Sigmoid colon (tissue), 7 donors: ENCODE measurements around the gene ZDHHC1. TPM values are rescaled to one million over a fixed set of nuclear protein-coding genes. Genes with fewer than 3 reads are reported as not detected.

Experiments used
- DNase-seq: peaks from one replicate; pipeline ENCODE4 v3.0.0-alpha.2; 2019
- H3K27ac ChIP-seq, 4 donors: fragments of 200-600 bp; sonication (generic); one replicate each; pipeline ENCODE4 v1.5.1; 2016 to 2019; ENCODE audit warnings: mild to moderate bottlenecking in 1 of 4
- H3K27me3 ChIP-seq, 3 donors: fragments of 200-600 bp; sonication (generic); one replicate each; pipeline ENCODE4 v1.5.1; 2019; ENCODE audit warnings: mild to moderate bottlenecking in 1 of 3
- H3K36me3 ChIP-seq, 4 donors: fragments of 200-600 bp; sonication (generic); one replicate each; pipeline ENCODE4 v1.5.1; 2016 to 2019
- H3K4me1 ChIP-seq, 4 donors: fragments of 200-600 bp; sonication (generic); one replicate each; pipeline ENCODE4 v1.5.1; 2017 to 2019
- H3K4me3 ChIP-seq, 4 donors: fragments of 200-600 bp; sonication (generic); one replicate each; pipeline ENCODE4 v1.5.1; 2017 to 2019; ENCODE audit warnings: mild to moderate bottlenecking in 2 of 4, moderate library complexity in 1 of 4
- H3K9me3 ChIP-seq, 4 donors: fragments of 200-600 bp in 3 of 4; sonication (generic) in 3 of 4; one replicate each; pipeline versions ENCODE4 v1.5.1 to v1.6.1; 2013 to 2019
- EP300 ChIP-seq, 4 donors: sonication (generic); formaldehyde crosslinking; IDR thresholded peaks; one replicate each; pipeline ENCODE4 v1.6.1; 2017; ENCODE audit warnings: antibody characterized with exemption in 4 of 4
- POLR2A ChIP-seq, 2 donors: fragments of 450-650 bp; IDR thresholded peaks; one replicate each; pipeline ENCODE4 v1.6.1; 2016; ENCODE audit warnings: antibody characterized with exemption in 2 of 2, mild to moderate bottlenecking in 2 of 2, moderate library complexity in 2 of 2
- POLR2AphosphoS5 ChIP-seq, 4 donors: sonication (generic); formaldehyde crosslinking; IDR thresholded peaks; one replicate each; pipeline ENCODE4 v1.6.1; 2017; ENCODE audit warnings: antibody characterized with exemption in 4 of 4
- WGBS, 2 donors: extraction: QIAGEN DNeasy Blood & Tissue Kit; methylation state at CpG; one replicate each; pipeline ENCODE4 v1.1.7; 2013; 5-methylcytosine and 5-hydroxymethylcytosine counted together
- intact Hi-C: fragments of 100-400 bp; cut with DNase I; formaldehyde crosslinking; loops from one replicate; pipeline ENCODE4 v1.15.1; 2023
- polyA plus RNA-seq, 3 donors: library from polyadenylated mRNA; stranded (reverse); fragments of 200-250 nt; gene quantifications; one replicate each; pipeline ENCODE4 v1.2.3, GENCODE V29; 2013
- total RNA-seq, 4 donors: library from RNA; depleted of rRNA; stranded (reverse); fragments of >200 nt; gene quantifications; one replicate each; pipeline ENCODE4 v1.1.0, GENCODE V29; 2016
- TF ChIP-seq, protein P1 (sequence below), 4 experiments: fragments of 450-650 bp in 3 of 4; fragments of 200-600 bp in 1 of 4; IDR thresholded peaks; one replicate each; pipeline ENCODE4 v1.5.1; 2016 to 2019; ENCODE audit warnings: antibody characterized with exemption in 4 of 4, mild to moderate bottlenecking in 3 of 4, moderate library complexity in 2 of 4
- donor health status: healthy with polysubstance abuse.
- donor health status: Bipolar disorder and iron deficiency.
- donor health status: healthy.

The ZDHHC1 gene
- total and polyA plus RNA-seq, 7 donors, result 4.2 to 18.3 (median 12.7) TPM

- intact Hi-C loops, result loop anchor here (5.0 kb wide), 2 partner anchors 119 to 149 kb away; partner anchors contain the start of genes FHOD1, PLEKHG4 and SLC9A5
- peak; percentile 89 for DNase-seq
- H3K4me1 ChIP-seq, result peaks cover 0 to 75% (median 62%) of the 10 kb centered on the region in 4 donors
- no peaks in the 10 kb centered on the region for H3K36me3 ChIP-seq
- no peaks in the 10 kb centered on the region for H3K9me3 ChIP-seq
- peak overlapping the region in 3 of 4 donors; percentile 42 to 70 (median 57) for H3K27ac ChIP-seq
- peaks cover 0 to 57% (median 25%) of the 10 kb centered on the region in 3 donors for H3K27me3 ChIP-seq
- TF ChIP-seq POLR2AphosphoS5 (IDR thresholded peaks at IDR 0.05), result no peak
- TF ChIP-seq, protein P1, sequence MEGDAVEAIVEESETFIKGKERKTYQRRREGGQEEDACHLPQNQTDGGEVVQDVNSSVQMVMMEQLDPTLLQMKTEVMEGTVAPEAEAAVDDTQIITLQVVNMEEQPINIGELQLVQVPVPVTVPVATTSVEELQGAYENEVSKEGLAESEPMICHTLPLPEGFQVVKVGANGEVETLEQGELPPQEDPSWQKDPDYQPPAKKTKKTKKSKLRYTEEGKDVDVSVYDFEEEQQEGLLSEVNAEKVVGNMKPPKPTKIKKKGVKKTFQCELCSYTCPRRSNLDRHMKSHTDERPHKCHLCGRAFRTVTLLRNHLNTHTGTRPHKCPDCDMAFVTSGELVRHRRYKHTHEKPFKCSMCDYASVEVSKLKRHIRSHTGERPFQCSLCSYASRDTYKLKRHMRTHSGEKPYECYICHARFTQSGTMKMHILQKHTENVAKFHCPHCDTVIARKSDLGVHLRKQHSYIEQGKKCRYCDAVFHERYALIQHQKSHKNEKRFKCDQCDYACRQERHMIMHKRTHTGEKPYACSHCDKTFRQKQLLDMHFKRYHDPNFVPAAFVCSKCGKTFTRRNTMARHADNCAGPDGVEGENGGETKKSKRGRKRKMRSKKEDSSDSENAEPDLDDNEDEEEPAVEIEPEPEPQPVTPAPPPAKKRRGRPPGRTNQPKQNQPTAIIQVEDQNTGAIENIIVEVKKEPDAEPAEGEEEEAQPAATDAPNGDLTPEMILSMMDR (IDR thresholded peaks at IDR 0.05), result no peak
- TF ChIP-seq POLR2A (IDR thresholded peaks at IDR 0.05), result no peak
- no peak for TF ChIP-seq EP300 (IDR thresholded peaks at IDR 0.05)
- 18 to 48% methylated on average over 31 of the region's 31 CpGs for WGBS, 2 donors
- H3K4me3 ChIP-seq, result peak overlapping the region in 1 of 4 donors; percentile 15
Observed at GRCh38 chr16:67396159-67397035, 19.9 kb downstream of the ZDHHC1 start.

- peak; percentile 61 for DNase-seq
- peak overlapping the region in 3 of 4 donors; percentile 42 to 70 (median 57) for H3K27ac ChIP-seq
- TF ChIP-seq EP300 (IDR thresholded peaks at IDR 0.05), result no peak
- TF ChIP-seq, protein P1 (IDR thresholded peaks at IDR 0.05), result no peak
- TF ChIP-seq POLR2AphosphoS5 (IDR thresholded peaks at IDR 0.05), result no peak
- no peak for TF ChIP-seq POLR2A (IDR thresholded peaks at IDR 0.05)
- H3K9me3 ChIP-seq, result no peaks in the 10 kb centered on the region
- intact Hi-C loops, result loop anchor here (5.0 kb wide), 2 partner anchors 118 to 148 kb away; partner anchors contain the start of genes FHOD1, PLEKHG4 and SLC9A5
- WGBS, 2 donors, result 43 to 77% methylated on average over 13 of the region's 13 CpGs
- H3K4me1 ChIP-seq, result peaks cover 0 to 82% (median 66%) of the 10 kb centered on the region in 4 donors
- no peaks in the 10 kb centered on the region for H3K36me3 ChIP-seq
- peak overlapping the region in 1 of 4 donors; percentile 15 for H3K4me3 ChIP-seq
- H3K27me3 ChIP-seq, result peaks cover 0 to 63% (median 26%) of the 10 kb centered on the region in 3 donors
Observed at GRCh38 chr16:67395458-67396158, 20.7 kb downstream of the ZDHHC1 start.

- DNase-seq, result no peak
- TF ChIP-seq EP300 (IDR thresholded peaks at IDR 0.05), result no peak
- no peak for TF ChIP-seq POLR2AphosphoS5 (IDR thresholded peaks at IDR 0.05)
- TF ChIP-seq, protein P1 (IDR thresholded peaks at IDR 0.05), result no peak
- TF ChIP-seq POLR2A (IDR thresholded peaks at IDR 0.05), result no peak
- intact Hi-C loops, result loop anchor here (5.0 kb wide), 2 partner anchors 118 to 148 kb away; partner anchors contain the start of genes FHOD1, PLEKHG4 and SLC9A5
- Histone ChIP-seq H3K9me3 (no peaks in the 10 kb centered on the region), H3K4me3 (peak overlapping the region in 1 of 4 donors; percentile 50), H3K36me3 (no peaks in the 10 kb centered on the region), H3K27ac (peak overlapping the region; percentile 60 to 70 (median 64)), H3K27me3 (peaks cover 0 to 68% (median 26%) of the 10 kb centered on the region in 3 donors), H3K4me1 (peaks cover 0 to 82% (median 66%) of the 10 kb centered on the region in 4 donors)
- WGBS, 2 donors, result 68 to 73% methylated on average over 10 of the region's 10 CpGs
Observed at GRCh38 chr16:67395105-67395457, 21.2 kb downstream of the ZDHHC1 start.

- no peaks in the 10 kb centered on the region for H3K36me3 ChIP-seq
- peak overlapping the region; percentile 60 to 82 (median 64) for H3K27ac ChIP-seq
- no peaks in the 10 kb centered on the region for H3K9me3 ChIP-seq
- WGBS, 2 donors, result 32 to 65% methylated on average over 88 of the region's 88 CpGs
- no peak for TF ChIP-seq POLR2AphosphoS5 (IDR thresholded peaks at IDR 0.05)
- TF ChIP-seq, protein P1 (IDR thresholded peaks at IDR 0.05), result no peak
- no peak for TF ChIP-seq EP300 (IDR thresholded peaks at IDR 0.05)
- no peak for TF ChIP-seq POLR2A (IDR thresholded peaks at IDR 0.05)
- DNase-seq, result peak; percentile 70
- peak overlapping the region in 2 of 4 donors; percentile 42 to 50 for H3K4me3 ChIP-seq
- intact Hi-C loops, result loop anchor here (5.0 kb wide), 2 partner anchors 117 to 147 kb away; partner anchors contain the start of genes FHOD1, PLEKHG4 and SLC9A5
- peaks cover 0 to 68% (median 26%) of the 10 kb centered on the region in 3 donors for H3K27me3 ChIP-seq
- peaks cover 0 to 77% (median 62%) of the 10 kb centered on the region in 4 donors for H3K4me1 ChIP-seq
Observed at GRCh38 chr16:67394155-67395104, 21.8 kb downstream of the ZDHHC1 start.
